IMR-90 (cell line): ENCODE results near the gene HEXD.
"Not testable (repeated sequence)": the region's sequence is repeated elsewhere in the genome, so short reads cannot be mapped to it uniquely, and the experiment has no call there.

Source experiments
- BHLHE40 ChIP-seq: fragments of 150-350 bp; IDR thresholded peaks from 2 replicates; pipeline ENCODE4 v1.6.1; 2016; ENCODE audit warnings: mild to moderate bottlenecking, low read depth, low read length
- CEBPB ChIP-seq: IDR thresholded peaks from 2 replicates; pipeline ENCODE4 v1.6.1; 2012; ENCODE audit warnings: low read depth, low read length, improper control_type of control experiment
- CTCF ChIP-seq: conservative IDR thresholded peaks from 2 replicates; pipeline ENCODE4 v1.5.1; 2012; ENCODE audit warnings: mild to moderate bottlenecking, low read depth, low read length, improper control_type of control experiment
- FOS ChIP-seq: fragments of 150-350 bp; IDR thresholded peaks from 2 replicates; pipeline ENCODE4 v1.6.1; 2016; ENCODE audit warnings: low read depth, low read length
- MAZ ChIP-seq: IDR thresholded peaks from 2 replicates; pipeline ENCODE4 v1.6.1; 2012; ENCODE audit warnings: low read depth, mild to moderate bottlenecking, low read length, improper control_type of control experiment, moderate library complexity, borderline replicate concordance
- NFE2L2 ChIP-seq: fragments of 150-350 bp; IDR thresholded peaks from 2 replicates; pipeline ENCODE4 v1.6.1; 2016; ENCODE audit warnings: low read depth, mild to moderate bottlenecking, low read length
- POLR2A ChIP-seq: IDR thresholded peaks from 2 replicates; pipeline ENCODE4 v1.6.1; 2012; ENCODE audit warnings: mild to moderate bottlenecking, low read depth, low read length
- RAD21 ChIP-seq: IDR thresholded peaks from 2 replicates; pipeline ENCODE4 v1.6.1; 2012; ENCODE audit warnings: low read length, improper control_type of control experiment
- RFX5 ChIP-seq: IDR thresholded peaks from 2 replicates; pipeline ENCODE4 v1.8.0; 2012; ENCODE audit warnings: low read depth, mild to moderate bottlenecking, low read length, moderate library complexity
- SMC3 ChIP-seq: fragments of 150-350 bp; IDR thresholded peaks from 2 replicates; pipeline ENCODE4 v1.6.1; 2016; ENCODE audit warnings: low read depth, mild to moderate bottlenecking, antibody characterized with exemption, low read length, moderate library complexity
- USF2 ChIP-seq: fragments of 150-350 bp; IDR thresholded peaks from 2 replicates; pipeline ENCODE4 v1.6.1; 2017; ENCODE audit warnings: mild to moderate bottlenecking, antibody characterized with exemption, low read length, low read depth

- not testable (repeated sequence) for TF ChIP-seq CTCF, POLR2A, USF2, FOS, MAZ, RFX5, NFE2L2, SMC3, CEBPB, RAD21, BHLHE40
These were observed 35.0 kb downstream of the HEXD start for GRCh38 chr17:82453151-82453550.
